ENCODE results near the gene SBNO2. TPM values are rescaled to one million over a fixed set of nuclear protein-coding genes. Genes with fewer than 3 reads are reported as not detected.

Gene SBNO2
- total and polyA plus RNA-seq, 2 donors (not counting 1 experiment from before 2014, with no cell fraction given) = 42.8 to 83.3 TPM

GRCh38 chr19:1122021-1122971 is 51.8 kb downstream of the SBNO2 start:
- intact Hi-C loops (cut with micrococcal nuclease) = no loop called here
- H3K27me3 Mint-ChIP-seq = no peaks in the 10 kb centered on the region
- TF ChIP-seq EZH2 (IDR thresholded peaks at IDR 0.05; ENCODE audit: borderline replicate concordance, insufficient read depth, low read depth, low read length, poor library complexity, severe bottlenecking) = no peak
- TF ChIP-seq, protein P1, sequence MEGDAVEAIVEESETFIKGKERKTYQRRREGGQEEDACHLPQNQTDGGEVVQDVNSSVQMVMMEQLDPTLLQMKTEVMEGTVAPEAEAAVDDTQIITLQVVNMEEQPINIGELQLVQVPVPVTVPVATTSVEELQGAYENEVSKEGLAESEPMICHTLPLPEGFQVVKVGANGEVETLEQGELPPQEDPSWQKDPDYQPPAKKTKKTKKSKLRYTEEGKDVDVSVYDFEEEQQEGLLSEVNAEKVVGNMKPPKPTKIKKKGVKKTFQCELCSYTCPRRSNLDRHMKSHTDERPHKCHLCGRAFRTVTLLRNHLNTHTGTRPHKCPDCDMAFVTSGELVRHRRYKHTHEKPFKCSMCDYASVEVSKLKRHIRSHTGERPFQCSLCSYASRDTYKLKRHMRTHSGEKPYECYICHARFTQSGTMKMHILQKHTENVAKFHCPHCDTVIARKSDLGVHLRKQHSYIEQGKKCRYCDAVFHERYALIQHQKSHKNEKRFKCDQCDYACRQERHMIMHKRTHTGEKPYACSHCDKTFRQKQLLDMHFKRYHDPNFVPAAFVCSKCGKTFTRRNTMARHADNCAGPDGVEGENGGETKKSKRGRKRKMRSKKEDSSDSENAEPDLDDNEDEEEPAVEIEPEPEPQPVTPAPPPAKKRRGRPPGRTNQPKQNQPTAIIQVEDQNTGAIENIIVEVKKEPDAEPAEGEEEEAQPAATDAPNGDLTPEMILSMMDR (IDR thresholded peaks at IDR 0.05) = no peak
- Histone ChIP-seq H3K9me3 (ENCODE audit: control extremely low read depth in 1 of 3, control insufficient read depth in 2 of 3, insufficient read depth in 1 of 3, low read length in 2 of 3) (no peaks in the 10 kb centered on the region), H3K36me3 (replicated peaks in 1 of 2; ENCODE audit: control extremely low read depth in 1 of 2, control insufficient read depth in 1 of 2, extremely low read depth in 1 of 2, insufficient read depth in 2 of 2, low read length in 1 of 2) (peaks cover 1 to 74% of the 10 kb centered on the region in 2 experiments), H2AFZ (ENCODE audit: insufficient read depth, low read depth, low read length, poor library complexity, severe bottlenecking) (no peak overlapping the region), H3K79me2 (ENCODE audit: control insufficient read depth, insufficient read depth, low read length) (peaks cover 52% of the 10 kb centered on the region), H3K27ac (ENCODE audit: low read length in 2 of 2) (no peak overlapping the region), H3K27me3 (replicated peaks in 1 of 4; ENCODE audit: control extremely low read depth in 1 of 4, control insufficient read depth in 3 of 4, insufficient read depth in 4 of 4, low read length in 3 of 4) (no peaks in the 10 kb centered on the region), H3K4me1 (ENCODE audit: control insufficient read depth in 2 of 2, insufficient read depth in 2 of 2, low read length in 2 of 2) (no peaks in the 10 kb centered on the region), H3K9ac (ENCODE audit: low read length) (no peak overlapping the region), H4K20me1 (ENCODE audit: control insufficient read depth, insufficient read depth, low read length, poor library complexity, severe bottlenecking) (peaks cover 50% of the 10 kb centered on the region), H3K4me3 (ENCODE audit: control extremely low read depth in 1 of 5, extremely low read depth in 1 of 5, insufficient read depth in 1 of 5, low read depth in 2 of 5, low read length in 4 of 5) (no peak overlapping the region), H3K4me2 (replicated peaks; ENCODE audit: low read depth, low read length, poor library complexity, severe bottlenecking) (no peak overlapping the region)
- ATAC-seq (ENCODE audit: low read depth) (no peak), DNase-seq (no peak)
- ChIA-PET CTCF (interaction anchor here (2.9 kb wide), 1 partner anchor 9 kb away, joined by 7 read pairs; no protein-coding TSS in a partner anchor), POLR2A (no interaction called here)
- WGBS (ENCODE audit: insufficient coverage) = 97% methylated on average over 45 of the region's 63 CpGs
- H3K27ac Mint-ChIP-seq = no peak overlapping the region
- H3K4me1 Mint-ChIP-seq = no peaks in the 10 kb centered on the region
- no peaks in the 10 kb centered on the region for H3K9me3 Mint-ChIP-seq (ENCODE audit: insufficient read depth)
- H3K4me3 Mint-ChIP-seq = no peak overlapping the region

GRCh38 chr19:1121395-1121794 is 52.7 kb downstream of the SBNO2 start:
- Mint-ChIP-seq H3K9me3 (ENCODE audit: insufficient read depth) (no peaks in the 10 kb centered on the region), H3K4me3 (no peak overlapping the region), H3K27me3 (no peaks in the 10 kb centered on the region), H3K27ac (no peak overlapping the region), H3K4me1 (no peaks in the 10 kb centered on the region)
- Histone ChIP-seq H3K4me2 (replicated peaks; ENCODE audit: low read depth, low read length, poor library complexity, severe bottlenecking) (no peak overlapping the region), H3K4me1 (ENCODE audit: control insufficient read depth in 2 of 2, insufficient read depth in 2 of 2, low read length in 2 of 2) (no peaks in the 10 kb centered on the region), H3K9ac (ENCODE audit: low read length) (no peak overlapping the region), H4K20me1 (ENCODE audit: control insufficient read depth, insufficient read depth, low read length, poor library complexity, severe bottlenecking) (peaks cover 46% of the 10 kb centered on the region), H3K9me3 (ENCODE audit: control extremely low read depth in 1 of 3, control insufficient read depth in 2 of 3, insufficient read depth in 1 of 3, low read length in 2 of 3) (no peaks in the 10 kb centered on the region), H3K27ac (ENCODE audit: low read length in 2 of 2) (no peak overlapping the region), H2AFZ (ENCODE audit: insufficient read depth, low read depth, low read length, poor library complexity, severe bottlenecking) (no peak overlapping the region), H3K79me2 (ENCODE audit: control insufficient read depth, insufficient read depth, low read length) (peaks cover 43% of the 10 kb centered on the region), H3K4me3 (ENCODE audit: control extremely low read depth in 1 of 5, extremely low read depth in 1 of 5, insufficient read depth in 1 of 5, low read depth in 2 of 5, low read length in 4 of 5) (no peak overlapping the region), H3K27me3 (replicated peaks in 1 of 4; ENCODE audit: control extremely low read depth in 1 of 4, control insufficient read depth in 3 of 4, insufficient read depth in 4 of 4, low read length in 3 of 4) (no peaks in the 10 kb centered on the region), H3K36me3 (replicated peaks in 1 of 2; ENCODE audit: control extremely low read depth in 1 of 2, control insufficient read depth in 1 of 2, extremely low read depth in 1 of 2, insufficient read depth in 2 of 2, low read length in 1 of 2) (peaks cover 1 to 74% of the 10 kb centered on the region in 2 experiments)
- CTCF ChIA-PET = no interaction called here
- DNase-seq = no peak
- ATAC-seq (ENCODE audit: low read depth) = no peak
- no peak for TF ChIP-seq EZH2 (IDR thresholded peaks at IDR 0.05; ENCODE audit: borderline replicate concordance, insufficient read depth, low read depth, low read length, poor library complexity, severe bottlenecking)
- TF ChIP-seq, protein P1 (IDR thresholded peaks at IDR 0.05) = no peak
- 99% methylated on average over 10 of the region's 10 CpGs for WGBS (ENCODE audit: insufficient coverage)
- intact Hi-C loops (cut with micrococcal nuclease) = no loop called here
- POLR2A ChIA-PET = no interaction called here
